ENCODE measurements around the gene HIBCH.
A peak's percentile ranks its signal among the peaks of the same experiment; 100 is the strongest.
"Not testable (repeated sequence)": the region's sequence is repeated elsewhere in the genome, so short reads cannot be mapped to it uniquely, and the experiment has no call there.

Gene HIBCH

DNA sequence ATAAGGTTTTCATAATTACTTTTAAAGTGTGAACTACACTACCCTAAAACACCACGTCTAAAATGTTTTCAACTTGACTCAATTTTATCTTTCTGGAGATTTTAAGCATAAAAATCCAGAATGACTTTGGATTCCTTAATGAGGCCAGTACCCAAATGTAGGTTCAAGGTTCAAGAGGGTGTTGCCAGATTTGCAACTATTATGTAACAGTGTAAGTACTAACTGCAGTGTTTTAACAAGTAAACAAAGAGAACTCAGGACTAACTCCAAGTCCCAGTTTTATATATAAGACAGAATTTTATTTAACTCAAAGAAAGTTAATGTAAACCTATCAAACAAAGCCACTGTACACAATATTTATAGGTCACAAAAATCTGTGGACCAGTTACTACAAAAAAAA lies 5.7 kb downstream of the HIBCH start:
- DNase-seq (ENCODE audit: extremely low spot score, insufficient read length, low read depth) (no peak), FAIRE-seq (no peak)

- FAIRE-seq; DNase-seq (ENCODE audit: extremely low spot score, insufficient read length, low read depth): not testable (repeated sequence)
These were observed 7.0 kb downstream of the HIBCH start for GRCh38 chr2:190312635-190313025.

DNA sequence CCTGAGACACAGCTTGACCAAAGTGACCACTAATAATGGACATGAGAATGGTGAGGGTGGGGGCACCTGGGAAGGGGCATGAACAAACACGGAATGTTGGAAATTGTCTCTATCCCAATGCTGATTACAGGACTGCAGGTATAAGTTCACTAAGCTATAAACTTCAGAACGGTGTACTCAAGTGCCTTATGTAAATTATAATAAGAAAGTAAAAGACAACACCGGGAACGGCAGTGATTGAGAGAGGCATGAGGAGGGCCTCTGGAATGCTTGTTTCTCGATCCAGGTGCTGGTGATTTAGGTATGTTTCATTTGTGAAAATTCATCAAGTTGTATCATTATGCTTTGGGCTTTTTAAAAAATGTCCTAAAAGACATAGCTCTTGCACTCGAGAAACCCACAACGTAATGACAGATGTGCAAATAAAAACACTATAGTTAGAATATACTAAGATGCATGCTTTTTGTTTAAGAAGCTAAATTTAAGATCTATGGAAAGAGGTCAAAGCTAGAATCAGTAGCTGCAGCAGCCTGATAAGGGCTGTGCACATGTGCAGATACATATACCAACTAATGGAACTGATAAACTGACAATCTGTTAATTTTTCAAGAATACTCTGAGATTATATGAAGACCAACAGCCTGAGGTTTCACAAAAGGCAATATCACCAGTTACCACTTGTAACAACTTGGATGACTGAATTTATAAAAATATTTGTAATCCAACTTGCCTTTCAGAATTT lies 7.6 kb downstream of the HIBCH start:
- no peak for FAIRE-seq
- no peak for DNase-seq (ENCODE audit: extremely low spot score, insufficient read length, low read depth)

DNA sequence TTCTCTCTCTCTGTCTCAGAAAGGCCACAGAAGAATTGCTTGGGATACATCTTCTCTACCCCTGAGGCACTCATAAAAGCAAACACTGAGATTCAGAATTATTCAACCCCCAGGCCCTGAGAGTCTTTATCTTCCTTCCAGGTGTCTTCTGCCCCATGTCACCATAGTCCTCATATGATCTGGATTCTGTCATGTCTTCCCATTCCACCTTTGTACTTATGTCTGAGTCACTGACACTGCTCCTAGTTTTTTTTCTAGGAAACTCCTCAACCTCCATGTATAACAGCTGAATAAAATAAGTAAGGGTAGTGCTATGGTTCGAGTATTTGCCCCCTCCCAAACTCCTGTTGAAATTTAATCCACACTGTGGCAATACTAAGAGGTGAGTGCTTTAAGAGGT lies 11.6 kb downstream of the HIBCH start:
- no peak for FAIRE-seq
- no peak for DNase-seq (ENCODE audit: extremely low spot score, insufficient read length, low read depth)

DNA sequence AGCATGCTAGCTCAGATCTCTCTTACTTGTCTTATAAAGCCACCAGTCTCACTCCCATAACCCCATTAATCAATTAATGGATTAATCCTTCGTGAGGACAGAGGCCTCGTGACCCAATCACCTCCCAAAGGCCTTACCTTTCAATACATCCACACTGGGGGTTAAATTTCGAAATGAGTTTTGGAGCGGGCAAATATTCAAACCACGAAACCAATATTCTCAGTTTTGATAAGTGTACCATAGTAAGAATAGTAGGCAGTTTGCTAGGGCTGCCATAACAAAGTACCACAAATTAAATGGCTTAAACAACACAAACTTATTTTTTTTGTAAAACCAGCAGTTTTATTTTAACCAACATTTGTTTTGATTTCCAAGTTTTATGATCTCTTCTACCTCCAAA lies 15.2 kb downstream of the HIBCH start:
- peak; percentile 53 for FAIRE-seq
- DNase-seq (ENCODE audit: extremely low spot score, insufficient read length, low read depth) = no peak

GRCh38 chr2:190303647-190304046 lies 16.0 kb downstream of the HIBCH start:
- FAIRE-seq (no peak), DNase-seq (ENCODE audit: extremely low spot score, insufficient read length, low read depth) (no peak)

DNA sequence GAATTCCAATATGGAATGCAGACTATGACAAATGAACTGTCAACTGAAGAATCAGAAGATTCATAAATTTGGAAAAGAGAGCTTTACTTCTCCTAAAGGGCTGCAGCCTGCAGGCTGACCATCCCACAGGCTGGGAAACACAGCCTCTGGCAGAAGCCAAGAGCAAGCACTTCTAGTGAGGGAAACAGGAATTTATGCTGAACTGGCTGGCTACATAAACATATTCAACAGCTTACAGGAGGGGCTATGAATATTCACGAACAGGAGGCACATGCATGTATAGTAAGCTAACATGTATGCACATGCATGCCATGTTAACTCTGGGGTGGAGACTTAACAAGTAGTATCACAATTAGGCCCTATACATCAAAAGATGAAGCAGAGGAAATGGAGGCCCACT lies 17.6 kb downstream of the HIBCH start:
- FAIRE-seq (no peak), DNase-seq (ENCODE audit: extremely low spot score, insufficient read length, low read depth) (no peak)

DNA sequence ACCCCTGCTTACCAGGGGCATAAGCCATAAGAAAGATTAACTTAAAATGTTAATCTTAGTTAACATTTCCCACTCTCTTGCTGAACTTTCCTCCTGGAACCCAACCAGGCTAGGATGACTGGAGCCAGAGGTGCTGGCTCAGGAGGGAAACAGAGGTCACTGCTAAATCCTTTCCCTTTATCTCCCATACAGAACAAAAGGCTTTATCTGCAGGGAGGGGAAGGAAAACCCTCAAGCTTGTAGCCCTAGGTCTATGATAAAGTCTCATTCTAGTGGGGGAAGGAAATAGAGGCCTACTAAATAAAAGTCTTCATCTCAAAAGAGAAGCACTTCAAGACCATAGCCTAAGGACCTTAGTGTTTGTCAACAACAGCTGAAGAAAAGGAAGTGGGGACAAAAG lies 18.6 kb downstream of the HIBCH start:
- DNase-seq (ENCODE audit: extremely low spot score, insufficient read length, low read depth) = no peak
- FAIRE-seq = no peak

- not testable (repeated sequence) for FAIRE-seq; DNase-seq (ENCODE audit: extremely low spot score, insufficient read length, low read depth)
These were observed 21.7 kb downstream of the HIBCH start for GRCh38 chr2:190297880-190298279.

- FAIRE-seq = no peak
- DNase-seq (ENCODE audit: extremely low spot score, insufficient read length, low read depth) = no peak
These were observed 35.8 kb downstream of the HIBCH start for GRCh38 chr2:190283783-190284182.

- DNase-seq (ENCODE audit: extremely low spot score, insufficient read length, low read depth) = no peak
- peak; percentile 18 for FAIRE-seq
These were observed 38.9 kb downstream of the HIBCH start for GRCh38 chr2:190280565-190281350.

DNA sequence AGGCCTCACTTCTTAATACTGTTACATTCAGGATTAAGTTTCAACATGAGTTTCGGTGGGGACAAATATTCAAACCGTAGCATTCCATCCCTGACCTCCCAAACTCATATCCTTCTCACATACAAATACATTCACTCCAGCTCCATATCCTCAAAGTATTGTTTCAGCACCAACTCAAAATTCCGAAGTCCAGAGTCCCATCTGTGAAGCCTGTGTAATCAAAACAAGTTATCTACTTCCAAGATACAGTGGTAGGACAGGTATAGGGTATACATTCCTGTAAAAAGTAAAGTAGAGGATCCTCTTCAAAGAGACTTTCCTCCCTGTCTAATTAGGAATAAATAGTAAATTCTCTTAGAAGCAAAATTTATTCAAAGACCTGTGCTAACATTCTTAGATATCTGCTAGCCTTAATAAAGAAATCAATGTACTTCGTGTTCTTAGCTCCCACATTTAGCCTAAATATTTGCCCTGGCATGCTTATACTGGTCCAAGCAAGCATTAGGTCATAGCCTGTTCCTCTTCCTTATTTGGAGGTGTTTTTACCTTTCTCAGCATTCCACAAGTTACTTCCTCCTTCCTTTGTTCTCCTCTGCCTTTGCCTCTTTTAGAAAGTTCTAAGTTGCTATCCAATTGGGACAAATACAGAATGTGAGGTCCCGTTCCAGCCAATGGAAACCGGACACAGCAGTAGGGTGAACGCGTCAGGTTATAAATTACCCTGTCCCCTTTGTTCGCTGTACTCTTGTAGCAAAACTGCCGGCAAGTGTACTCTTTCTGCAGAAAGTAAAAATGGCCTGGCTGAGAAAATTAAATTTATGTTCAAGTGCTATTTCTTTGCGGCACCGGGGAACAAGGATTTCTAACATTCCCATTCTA lies 40.1 kb downstream of the HIBCH start:
- not testable (repeated sequence) for FAIRE-seq; DNase-seq (ENCODE audit: extremely low spot score, insufficient read length, low read depth)

DNA sequence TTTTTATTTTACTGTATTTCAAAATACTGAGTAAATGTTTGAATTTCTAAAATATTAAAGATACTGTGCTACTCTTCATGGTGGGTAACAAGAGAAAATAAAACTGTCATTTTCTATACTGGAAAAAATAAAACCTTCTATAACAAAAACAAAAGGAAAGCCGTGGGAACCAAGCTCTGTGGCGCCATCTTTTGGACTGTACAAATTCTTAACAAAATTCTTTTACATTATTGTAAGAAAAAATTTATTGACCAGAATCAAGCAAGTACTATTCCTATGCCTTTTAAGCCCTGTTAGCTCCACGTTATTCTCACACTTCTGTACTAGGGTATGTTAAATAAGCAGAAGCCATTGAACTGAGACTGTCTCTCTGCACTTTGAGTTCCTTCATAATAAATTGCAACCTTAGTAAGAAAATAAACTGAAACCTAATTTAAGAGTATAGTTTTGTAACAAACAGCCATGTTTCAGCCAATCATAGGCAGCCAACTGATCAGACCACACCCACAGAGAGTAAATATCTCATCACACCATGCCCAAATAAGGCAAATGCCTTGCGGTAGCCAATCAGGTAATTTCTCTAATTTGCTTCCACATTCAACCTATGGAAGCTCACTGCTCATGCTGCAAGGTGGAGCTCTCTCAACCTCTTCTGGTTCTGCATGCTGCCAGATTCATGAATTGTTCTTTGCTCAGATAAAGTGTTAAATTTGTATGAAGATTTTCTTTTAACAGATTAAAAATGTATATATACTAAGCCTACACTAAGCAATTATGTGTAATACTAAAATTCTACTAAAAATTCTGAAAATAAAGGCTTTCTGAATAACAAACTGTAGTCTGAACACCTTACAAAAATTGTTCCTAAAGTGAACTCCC lies 42.2 kb downstream of the HIBCH start:
- no peak for DNase-seq (ENCODE audit: extremely low spot score, insufficient read length, low read depth)
- FAIRE-seq = peak; percentile 45

GRCh38 chr2:190272457-190272842 lies 47.2 kb downstream of the HIBCH start:
- no peak for DNase-seq (ENCODE audit: extremely low spot score, insufficient read length, low read depth)
- FAIRE-seq = no peak

- DNase-seq (ENCODE audit: extremely low spot score, insufficient read length, low read depth) (no peak), FAIRE-seq (peak; percentile 12)
These were observed 47.7 kb downstream of the HIBCH start for GRCh38 chr2:190271783-190272456.

DNA sequence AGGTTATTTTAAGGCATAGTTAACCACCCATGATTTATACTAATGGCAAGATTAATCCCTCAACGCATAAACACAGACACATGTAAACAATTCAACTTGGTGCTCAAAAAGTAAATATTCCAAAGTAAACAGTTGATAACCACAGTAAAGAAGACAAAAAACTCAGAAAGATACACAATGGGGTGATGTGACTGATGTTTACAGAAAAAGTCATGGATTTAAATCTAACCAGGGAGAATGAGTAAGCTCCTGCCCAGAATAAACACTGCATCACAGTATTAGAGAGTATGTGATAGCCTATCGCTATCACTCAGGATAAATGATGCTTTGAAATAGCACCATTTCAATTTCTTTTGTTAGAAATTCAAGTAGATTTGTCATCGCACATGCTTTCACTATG lies 49.3 kb downstream of the HIBCH start:
- DNase-seq (ENCODE audit: extremely low spot score, insufficient read length, low read depth) (no peak), FAIRE-seq (no peak)

- DNase-seq (ENCODE audit: extremely low spot score, insufficient read length, low read depth); FAIRE-seq: not testable (repeated sequence)
These were observed 49.9 kb downstream of the HIBCH start for GRCh38 chr2:190269699-190270098.

DNA sequence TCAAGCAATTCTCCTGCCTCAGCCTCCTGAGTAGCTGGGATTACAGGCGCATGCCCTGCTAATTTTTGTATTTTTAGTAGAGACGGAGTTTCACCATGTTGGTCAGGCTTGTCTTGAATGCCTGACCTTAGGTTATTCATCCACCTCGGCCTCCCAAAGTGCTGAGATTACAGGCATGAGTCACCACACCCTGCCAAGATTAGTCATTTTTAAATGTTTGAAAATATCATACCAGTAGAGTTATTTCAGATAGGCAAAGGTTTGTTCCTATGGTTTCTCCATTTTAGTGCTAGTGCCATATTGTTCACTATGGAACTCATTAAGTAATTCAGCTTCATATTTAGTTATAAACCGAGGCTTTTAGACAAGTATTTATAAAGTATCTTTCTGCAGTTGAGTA lies 52.3 kb downstream of the HIBCH start:
- no peak for DNase-seq (ENCODE audit: extremely low spot score, insufficient read length, low read depth)
- no peak for FAIRE-seq

GRCh38 chr2:190266314-190266713 lies 53.3 kb downstream of the HIBCH start:
- FAIRE-seq = no peak

More at GRCh38 chr2:190266314-190266713, 53.3 kb downstream of the HIBCH start:
- DNase-seq (ENCODE audit: extremely low spot score, insufficient read length, low read depth) = no peak
